SIG-M5 treated with dmso at 0.1 percent for 504 hours (cell line): ENCODE measurements around the gene TNFRSF11A.
A peak's percentile ranks its signal among the peaks of the same experiment; 100 is the strongest.

Experiments
- DNase-seq: peaks from one replicate; lab custom pipeline; 2025; ENCODE audit not compliant: unreplicated experiment; lab: John Stamatoyannopoulos, UW

TNFRSF11A gene

DNA sequence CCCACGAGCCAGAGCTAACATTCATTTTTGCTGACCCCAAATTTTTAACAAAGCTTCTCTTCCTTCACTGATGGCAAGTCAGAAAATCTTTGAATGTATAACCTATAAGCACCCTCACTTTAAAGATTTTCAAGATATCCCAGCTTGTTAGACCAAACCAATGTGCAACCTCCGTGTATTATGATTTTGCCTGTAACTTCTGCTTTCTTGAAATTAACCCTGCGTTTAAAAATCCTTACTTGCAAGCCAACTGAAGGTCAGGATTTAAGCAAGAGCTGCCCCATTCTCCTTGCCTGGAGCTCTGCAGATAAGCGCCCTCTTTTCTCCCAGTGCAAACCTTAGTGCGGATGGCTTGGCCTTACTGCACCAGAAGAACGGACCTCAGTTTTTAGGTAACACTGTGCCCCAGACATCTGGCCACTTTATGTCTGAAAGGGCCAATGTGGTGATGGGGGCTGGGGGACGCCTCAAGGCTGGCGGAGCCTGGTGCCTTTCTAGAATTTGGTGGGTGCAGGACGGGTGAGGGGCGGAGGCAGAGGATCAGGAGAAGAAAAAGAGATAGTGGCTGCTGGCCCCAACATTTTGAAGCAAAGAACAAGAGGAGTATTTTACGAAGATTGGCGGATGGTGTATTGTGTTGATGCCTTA, 805 bp upstream of the TNFRSF11A start:
- peak; percentile 66 for DNase-seq

DNA sequence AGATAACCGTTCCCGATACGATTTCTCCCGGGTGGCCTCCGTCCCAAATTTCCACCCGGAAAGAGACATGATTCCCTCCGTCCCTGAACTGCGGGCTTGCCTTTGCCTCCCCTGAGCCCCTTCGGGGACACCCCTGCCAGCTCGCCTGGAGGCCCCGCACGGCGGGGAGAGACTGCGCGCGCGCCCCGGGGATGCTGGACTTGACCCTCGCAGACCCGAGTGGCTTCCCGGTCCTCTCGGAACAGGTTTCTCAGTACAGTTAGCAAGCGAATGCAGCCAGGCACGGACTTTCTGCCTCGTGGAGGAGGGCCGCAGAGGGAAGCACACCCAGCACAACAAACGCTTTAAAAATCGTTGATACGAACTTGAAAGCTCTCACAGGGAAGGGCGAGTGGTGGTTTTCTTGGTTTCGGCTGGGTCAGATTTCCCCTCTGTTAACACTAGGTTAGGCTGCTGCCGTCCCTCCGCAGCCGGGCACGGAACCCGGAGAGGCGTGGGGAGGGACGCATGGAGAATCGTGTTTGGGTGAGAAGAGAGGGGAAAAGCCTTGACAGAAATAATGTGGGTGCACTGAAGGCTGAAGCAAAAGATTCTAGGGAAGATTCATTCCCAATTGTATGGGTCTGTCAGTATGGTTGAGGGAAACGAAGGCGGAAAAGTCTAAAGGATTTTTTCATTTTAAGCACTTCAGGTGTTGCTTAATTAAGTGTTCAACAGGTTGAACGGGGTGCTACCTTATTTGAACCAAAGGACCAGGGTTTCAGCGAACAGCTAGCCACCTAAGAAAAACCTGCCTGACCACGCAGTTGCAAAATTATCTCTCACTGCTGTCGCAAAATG, 916 bp downstream of the TNFRSF11A start:
- DNase-seq, result no peak

DNA sequence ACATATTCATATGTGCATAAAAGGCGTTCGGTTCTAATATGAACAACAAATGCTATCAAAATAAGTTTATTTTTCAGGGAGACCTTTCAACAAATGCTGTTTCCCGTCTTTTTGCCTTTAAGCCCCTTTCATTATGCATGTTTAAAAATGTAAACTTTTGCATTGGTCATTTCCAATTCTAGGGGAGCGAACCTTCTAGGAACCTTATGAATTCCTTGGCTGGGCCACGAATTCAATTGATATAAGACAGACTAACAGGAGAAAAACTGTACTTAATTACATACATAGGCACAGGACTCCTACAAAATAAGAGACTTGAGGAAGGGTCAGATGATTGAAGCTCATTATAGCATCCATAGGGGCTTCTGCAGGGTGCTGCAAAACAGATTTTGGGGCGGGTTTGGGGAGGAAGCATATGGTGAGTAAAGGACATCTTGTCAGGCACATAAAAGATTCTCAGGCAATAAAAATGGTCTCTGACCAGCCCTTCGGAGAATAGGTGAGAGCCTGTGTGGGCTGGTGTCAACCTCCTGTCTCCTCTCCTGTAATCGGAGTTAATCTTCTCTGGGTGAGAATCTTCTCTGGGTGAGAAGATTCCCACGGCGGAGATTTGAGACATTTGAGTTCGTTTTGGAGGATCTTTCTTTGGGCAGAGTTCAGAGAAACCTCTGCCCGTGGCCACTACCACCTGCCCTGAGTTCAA, 1.7 kb downstream of the TNFRSF11A start:
- no peak for DNase-seq

DNA sequence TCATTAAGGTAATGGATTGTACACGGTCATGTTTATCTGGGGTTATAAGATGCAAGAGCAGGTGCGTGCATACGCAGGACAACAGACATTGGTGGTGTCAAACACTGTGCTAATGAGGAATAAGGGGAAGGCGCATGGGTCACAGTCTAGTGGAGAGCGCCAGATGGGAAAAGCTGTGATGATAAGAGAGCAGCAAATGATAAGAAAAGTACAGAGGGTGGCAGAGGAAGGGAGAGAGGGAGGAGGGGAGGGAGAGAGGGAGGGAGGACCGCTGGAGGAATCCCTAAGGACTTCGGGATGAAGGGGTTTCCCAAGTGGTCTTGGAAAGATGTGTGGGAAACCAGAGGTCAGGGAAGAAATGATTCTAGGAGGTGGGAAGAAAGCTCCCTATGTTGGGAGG, 2.9 kb downstream of the TNFRSF11A start:
- DNase-seq, result no peak

DNA sequence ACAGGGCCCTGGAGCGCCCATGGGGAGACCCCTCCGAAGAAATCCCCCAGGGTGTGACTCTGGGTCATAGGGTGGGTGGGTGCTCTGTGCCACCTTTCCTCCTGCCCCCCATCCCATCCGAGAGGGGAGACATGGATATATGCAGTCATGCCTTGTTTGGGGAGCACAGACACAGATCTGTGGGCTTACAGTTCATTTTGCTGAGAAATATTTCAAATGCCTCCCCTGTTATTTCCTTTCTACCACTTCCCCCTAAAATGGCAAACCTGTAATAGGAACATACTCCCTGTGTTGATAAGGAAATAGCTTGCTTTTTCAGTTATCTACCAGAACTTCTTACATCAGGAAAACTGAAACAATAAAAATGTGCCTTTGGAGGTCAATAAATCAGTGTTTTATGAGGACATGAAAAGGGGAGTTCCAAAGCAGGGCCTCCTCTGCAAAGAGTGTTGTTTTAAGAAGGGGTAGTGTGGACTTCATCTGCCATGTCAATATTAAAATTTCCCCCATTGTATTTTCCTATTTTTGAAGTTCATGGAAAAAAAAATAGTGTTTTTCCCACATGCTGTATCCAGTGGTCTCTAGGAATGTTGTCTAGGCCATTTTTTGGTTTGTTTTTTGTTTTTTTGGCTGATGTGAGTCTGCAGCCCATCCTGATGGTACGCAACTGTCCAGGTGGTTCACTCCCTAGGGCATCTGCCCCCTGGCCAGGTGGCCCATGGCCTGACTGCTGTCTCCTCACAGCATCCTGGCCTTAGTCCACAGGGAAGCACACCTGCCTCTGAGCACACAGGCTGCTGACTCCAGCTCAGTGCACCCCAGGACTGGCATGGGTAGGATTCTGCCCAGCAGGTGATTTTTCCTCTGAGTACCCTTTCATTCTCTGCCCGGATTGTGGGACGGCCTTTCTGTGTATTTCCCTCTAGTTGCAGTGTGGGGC, 3.7 kb downstream of the TNFRSF11A start:
- DNase-seq, result no peak

DNA sequence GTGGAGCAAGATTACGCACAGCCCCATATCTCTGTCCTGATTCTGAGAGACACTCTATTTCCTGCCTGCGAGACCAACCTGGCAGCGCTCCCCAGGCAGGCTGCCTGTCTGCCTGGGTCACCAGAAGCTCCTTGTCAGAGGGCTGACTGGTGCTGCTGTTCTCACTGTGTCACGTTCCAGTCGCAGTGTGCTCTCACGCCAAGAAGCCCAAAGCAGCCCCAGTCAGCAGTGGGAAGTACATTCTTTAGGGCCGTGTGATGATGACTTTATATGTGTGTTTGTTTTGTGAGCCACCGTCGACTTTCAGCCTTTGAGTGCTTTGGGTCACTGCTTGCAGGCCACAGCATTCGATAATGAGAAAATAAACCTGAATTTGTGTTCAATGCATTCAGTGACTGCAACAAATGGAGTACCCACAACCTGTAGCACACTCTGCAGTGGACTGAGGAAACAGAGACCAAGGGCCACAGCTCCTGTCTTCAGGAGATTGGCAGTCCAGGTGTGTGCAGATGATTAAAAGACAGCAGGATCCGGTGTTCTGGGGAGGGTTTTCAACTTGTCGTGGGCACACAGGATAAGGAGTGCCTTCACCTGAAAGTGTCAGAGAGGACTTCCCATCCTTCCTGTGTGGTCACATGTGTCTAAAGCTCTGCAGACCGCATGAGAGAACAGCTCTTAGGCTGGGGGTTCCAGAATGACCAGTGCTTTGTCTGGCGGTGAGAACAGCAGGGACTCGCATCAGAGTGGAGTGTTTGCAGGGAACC, 4.8 kb downstream of the TNFRSF11A start:
- no peak for DNase-seq

DNA sequence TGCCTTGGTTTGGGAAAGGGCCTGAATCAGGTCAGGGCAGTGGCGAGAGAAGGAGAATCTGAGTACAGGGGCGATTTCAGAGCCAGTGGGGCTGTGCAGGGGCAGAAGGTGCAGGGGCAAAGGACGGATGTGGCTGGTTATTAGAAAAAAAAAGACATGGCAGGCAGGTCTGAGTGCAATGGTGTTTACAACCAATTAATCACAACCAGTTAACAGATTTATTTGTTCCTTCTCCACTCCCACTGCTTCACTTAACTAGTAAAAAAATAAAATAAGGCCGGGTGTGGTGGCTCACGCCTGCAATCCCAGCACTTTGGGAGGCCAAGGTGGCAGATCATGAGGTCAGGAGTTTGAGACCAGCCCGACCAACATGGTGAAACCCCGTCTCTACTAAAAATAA, 5.5 kb downstream of the TNFRSF11A start:
- no peak for DNase-seq

DNA sequence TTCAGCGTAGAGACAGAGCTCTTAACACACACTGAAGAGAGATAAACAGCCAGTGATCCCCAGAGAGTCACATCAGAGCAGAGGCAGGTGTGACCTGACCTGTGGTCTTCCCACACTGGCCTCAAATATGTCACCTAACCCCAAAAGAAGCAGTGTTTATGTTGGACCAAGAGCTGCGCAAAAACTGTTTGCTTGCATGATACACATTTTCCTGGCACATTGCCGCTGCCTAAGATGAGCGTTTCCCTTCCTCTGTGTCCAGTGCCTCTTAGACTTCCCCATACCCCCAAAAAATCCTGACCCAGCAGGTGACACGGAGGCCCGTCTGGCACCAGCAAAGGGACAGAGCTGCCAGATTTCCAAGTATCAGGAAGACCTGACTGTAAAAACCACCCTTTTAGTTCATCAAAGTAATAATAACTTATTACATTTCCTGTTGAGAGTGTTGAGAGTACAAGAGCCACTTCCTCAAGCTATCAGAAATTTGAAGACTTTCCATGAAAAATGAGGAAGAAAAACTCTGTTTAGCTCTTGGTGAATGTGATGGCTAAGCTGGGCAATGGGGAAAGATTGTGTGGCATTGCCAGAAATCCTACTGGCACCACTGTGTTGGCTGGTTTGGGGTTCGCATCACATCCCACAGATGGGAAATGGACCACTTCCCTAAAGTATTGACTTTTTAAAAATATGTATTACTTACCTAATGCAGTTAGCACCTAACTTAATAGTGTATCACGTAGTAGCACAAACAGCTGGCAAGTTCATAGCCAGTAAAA, 6.7 kb downstream of the TNFRSF11A start:
- DNase-seq, result peak; percentile 15

DNA sequence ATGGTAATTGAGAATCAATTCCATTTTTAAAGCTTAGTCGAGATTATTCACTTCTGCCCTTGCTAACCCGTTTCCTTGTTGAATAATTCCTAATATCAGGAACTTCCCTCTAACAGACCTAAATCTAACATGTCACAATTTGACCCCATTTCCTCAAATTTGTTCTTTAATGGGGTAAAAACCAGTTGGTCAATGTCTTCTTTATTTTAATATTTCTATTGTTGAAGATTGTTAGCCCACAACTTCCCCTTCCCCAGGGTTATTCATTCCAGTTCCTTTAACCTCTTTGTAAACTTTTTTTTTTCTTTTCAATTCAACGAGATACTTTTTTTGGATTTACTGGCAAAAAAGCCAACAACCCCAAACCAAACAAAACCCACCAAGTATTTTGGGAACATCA, 7.3 kb downstream of the TNFRSF11A start:
- peak; percentile 59 for DNase-seq

DNA sequence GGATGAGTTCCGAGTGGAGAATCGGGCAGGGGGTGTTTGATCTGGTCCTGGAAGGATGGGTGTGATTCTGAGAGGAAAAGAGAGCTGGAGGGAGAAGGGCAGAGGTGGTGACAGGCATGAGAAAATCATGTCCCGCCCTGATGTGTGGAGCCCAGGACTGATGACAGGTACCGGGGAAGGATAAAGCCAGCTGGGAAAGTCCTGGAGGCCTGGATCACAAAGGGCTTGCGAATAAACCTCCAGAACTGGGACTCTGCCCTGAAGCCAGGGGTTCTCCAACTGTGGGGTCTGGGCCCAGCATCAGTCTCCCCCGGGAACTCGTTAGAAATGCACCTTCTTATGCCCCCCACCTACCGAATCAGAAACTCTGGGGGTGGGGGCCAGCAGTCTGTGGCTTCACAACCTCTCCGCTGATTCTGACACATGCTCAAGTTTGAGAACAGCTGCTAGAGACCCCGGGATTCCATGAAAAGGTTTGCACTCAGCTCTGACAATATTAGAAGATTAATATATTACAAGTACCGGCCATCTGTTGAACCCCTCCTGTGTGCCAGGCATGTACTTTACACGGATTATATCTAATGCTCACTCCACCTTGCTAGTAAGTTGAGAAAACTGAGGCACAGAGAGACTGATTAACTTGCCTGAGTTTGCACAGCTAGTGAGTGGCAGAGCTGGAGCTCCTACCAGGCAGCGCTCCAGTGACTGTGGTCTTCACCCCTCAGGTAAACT, 8.0 kb downstream of the TNFRSF11A start:
- DNase-seq, result no peak

DNA sequence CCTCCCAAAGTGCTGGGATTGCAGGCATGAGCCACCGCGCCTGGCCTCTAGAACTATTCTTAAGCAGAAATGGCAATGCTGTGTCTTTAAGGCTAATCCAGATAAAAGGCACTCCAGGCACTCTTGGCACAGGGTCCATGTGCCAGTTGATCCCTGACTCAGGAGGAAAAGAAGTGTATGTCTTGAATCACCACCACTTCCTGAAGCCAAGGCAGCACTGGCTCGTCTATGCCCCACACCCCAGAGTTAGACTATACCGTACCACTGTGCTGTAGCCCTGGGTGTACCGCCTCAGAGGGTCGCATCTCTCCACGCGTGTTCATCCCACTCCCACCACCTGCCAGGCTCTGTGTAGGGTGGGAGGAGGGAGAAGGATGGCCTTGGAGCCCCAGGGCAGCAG, 9.0 kb downstream of the TNFRSF11A start:
- DNase-seq, result no peak

DNA sequence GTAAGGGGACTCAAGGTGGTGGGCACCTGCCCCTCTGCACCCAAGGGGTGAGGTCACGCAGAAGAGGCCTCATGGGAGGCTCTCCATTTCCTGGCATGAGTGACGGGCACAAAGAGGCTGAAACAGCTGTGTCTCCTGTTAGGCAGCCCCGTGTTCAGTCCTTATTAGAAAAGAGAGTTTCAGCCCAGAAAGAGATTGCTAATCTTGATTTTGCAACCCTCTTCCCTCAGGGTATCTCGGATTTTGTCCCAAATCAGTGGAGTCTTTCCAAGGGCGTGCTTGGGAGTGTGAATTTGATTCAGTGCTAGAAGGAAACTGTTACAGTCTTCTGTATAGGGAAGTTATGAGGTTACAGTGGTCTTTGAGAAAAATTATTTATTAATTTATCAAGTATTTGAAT, 10.4 kb downstream of the TNFRSF11A start:
- DNase-seq, result no peak

DNA sequence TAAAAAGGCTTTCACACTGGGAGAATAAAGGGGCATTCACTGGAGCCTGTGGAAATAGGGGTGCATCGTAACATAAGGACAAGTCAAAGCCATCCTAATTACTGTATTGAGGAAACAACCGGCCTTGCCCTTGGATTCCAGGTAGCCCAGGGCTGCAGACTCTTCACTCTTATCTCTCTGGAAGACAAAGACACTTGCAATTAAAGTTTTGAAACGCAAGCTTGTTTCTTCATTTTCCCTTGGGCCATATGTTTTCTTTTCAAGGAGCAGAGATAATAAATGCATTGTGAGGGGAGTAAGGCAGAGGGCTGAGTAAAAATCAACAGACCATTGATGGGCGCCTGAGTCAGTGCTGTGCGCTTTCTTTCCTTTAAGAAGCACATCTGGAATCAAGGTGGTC, 11.5 kb downstream of the TNFRSF11A start:
- no peak for DNase-seq

DNA sequence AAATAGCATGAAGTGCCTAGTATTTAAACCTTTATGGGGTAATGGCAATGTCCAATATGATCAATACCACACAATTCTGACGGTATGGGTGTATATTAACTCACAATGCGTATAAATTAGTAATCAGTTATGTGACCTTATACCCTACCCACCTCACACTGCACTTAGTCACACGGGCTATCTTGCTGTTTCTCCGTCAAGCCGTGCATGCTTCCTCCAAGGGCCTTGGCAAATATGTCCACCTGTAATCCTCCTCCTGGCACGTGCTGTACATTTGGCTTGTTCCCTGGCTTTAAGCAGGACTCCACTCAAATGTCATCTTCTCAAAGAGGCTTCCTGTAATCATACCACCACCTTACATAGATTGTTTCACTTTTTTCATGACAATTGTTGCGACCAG, 12.2 kb downstream of the TNFRSF11A start:
- DNase-seq, result no peak

DNA sequence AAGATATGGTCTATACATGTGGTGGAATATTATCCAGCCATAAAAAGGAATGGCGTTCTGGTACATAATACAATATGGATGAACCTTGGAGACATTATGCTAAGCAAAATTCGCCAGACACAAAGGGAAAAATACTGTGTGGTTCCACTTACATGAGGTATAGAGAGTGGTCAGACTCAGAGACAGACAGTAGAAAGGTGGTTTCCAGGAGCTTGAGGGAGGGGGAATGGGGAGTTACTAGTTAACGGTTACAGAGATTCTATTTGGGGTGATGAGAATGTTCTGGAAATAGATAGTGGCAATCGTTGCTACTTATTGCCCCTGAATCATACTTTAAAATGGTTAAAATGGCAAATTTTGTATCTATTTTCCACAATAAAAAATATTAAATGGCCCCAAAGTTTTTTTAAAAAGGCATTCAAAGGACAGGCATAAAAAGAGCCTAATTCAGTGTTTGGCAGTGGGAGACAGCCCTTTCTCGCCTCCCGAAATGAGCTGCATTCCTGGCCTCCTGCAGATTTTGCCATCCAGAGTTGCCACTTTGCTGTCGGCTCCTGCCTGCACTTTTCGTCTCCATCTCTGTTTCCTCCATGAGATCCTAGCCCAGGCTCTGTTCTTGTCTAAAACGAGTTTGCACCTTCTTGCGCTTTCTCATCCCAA, 13.5 kb downstream of the TNFRSF11A start:
- no peak for DNase-seq

DNA sequence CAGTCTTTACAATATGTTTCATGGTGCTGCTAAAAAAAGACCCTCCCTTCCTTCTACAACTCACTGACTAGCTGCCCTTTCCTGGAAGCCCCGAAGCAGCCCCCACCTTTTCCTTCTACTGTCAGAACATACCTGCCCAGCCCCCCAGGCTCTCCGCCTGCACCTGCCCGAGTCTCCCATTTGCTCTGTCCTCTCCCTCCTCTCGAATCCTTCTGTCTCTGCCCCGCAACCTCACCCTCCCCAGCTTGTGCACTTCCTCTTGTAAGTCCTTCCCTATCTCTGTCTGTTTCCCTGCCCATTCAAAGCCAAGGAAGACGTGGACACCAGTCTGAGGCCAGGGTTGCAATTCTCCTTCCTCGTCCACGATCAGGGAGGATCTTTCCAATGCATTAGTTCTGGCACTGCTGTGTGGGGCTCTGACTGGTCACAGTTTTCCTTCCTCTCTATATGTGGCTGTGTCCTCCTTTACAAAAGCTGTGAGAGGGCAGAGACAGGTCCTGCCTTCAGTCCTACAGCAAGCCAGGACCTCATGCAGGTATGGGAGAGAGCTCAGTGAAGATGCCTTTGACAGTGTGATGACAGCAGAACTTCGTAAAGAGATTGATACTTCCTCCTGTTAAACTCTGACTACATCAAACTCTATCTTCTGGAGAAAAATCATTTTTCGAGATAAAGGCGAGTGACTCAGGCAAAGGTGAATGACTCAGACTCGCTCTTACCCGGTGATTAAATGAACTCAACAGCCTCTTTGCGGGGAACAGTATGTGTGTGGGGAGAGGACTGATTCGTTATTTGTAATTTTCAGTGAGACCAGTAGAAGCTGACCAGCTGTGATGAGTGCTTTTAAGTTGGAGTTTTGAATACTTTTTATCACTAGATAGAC, 14.2 kb downstream of the TNFRSF11A start:
- peak; percentile 3 for DNase-seq

DNA sequence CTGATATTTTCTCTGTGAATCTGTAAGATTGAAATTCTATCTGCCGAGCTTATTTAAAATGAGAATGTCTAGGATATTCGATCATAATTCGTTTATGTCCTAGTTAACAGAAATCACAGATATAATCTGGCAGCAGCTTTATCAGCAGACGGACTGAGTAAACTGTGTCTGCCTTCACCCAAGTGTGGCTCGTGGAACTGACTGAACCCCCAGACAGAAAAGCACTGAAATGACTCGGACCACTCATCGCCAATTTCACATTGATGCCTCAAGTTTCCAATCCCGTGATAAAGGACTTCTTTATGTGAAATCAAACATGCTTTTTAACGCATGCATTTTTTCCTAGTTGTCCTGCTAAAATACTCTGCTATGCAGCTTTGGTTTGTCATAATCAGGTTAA, 15.9 kb downstream of the TNFRSF11A start:
- DNase-seq, result no peak
